NCI-H1417 (cell line): ENCODE data around the gene SLCO2A1.

Source experiments
- DNase-seq, 3 experiments: peaks; one replicate each; lab custom pipeline; 2025; lab: John Stamatoyannopoulos, UW

Gene SLCO2A1

DNA sequence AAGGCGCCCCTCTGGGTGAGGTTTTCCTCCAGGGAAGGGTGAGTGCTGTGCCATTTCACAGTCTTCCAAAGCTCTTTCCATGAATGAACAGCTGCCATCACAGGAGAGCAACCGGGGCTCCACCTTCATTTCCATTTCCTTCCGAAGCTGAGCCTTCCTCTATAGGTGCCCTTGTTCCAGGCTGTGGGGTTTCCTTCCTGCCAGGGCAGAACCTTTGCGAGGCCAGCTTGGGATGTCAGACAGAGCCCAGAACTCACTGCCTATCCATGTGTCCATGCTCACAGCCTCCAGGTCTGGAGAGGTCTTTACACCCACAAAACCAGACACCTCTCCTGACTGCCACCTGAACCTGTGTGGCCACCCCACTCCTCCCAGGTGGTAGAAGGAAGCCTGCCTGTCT lies 49.2 kb downstream of the SLCO2A1 start:
- DNase-seq, result no peak

DNA sequence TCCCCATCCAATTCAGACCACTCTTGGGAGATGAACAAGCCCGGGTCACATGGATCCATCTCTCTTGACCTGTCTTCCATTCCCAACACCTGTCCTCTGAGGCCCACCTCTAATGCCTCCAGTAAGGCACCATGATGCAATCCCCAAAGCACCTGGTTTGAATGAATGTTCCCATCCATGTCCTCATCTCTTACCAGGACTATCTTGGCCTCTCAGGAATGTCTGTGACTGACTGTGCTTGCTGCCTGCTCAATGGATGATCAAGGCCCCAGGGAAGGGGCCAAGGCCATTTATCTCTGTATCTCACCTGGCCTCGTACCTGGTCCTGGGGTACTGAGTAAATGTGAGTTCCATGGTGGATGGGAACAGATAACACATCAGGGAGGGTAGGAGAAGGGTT lies 49.7 kb downstream of the SLCO2A1 start:
- no peak for DNase-seq

DNA sequence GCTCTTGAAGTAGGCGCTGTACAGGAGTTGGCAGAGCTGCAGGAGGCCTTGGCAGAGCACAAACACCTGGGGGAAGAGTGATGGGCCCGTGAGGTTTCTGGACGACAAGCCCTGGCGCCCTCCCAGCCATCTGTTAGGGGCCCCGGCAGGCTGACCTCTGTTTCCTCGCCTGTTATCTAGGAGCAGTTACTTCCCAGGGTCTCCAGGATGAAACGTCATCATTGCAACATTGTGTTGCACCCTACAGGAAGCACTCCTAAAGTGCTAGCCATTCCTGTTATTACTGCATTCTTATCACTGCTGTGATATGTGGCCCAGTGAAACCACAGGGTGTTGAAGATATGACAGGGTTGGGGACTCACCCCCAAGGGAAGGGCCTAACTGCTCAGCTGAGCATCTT lies 50.2 kb downstream of the SLCO2A1 start:
- DNase-seq, result no peak

DNA sequence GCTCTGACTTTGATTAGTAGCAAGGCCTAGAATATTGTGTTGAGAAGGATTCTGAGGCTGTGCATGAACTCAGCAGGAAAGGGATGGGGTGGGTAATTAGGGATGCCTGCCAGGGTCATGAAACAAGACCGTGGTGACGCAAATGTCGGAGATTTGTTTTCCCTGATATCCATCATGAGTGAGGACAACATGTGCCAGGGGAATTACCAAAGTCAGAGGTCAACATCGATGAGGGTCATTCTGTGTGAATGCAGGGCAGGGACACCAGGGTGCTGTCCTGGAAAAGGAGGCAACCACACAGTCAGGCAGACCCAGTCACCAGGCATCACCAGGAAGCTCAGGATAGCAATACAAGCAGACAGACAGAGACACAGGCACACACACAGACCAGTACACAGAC lies 52.2 kb downstream of the SLCO2A1 start:
- no peak for DNase-seq

DNA sequence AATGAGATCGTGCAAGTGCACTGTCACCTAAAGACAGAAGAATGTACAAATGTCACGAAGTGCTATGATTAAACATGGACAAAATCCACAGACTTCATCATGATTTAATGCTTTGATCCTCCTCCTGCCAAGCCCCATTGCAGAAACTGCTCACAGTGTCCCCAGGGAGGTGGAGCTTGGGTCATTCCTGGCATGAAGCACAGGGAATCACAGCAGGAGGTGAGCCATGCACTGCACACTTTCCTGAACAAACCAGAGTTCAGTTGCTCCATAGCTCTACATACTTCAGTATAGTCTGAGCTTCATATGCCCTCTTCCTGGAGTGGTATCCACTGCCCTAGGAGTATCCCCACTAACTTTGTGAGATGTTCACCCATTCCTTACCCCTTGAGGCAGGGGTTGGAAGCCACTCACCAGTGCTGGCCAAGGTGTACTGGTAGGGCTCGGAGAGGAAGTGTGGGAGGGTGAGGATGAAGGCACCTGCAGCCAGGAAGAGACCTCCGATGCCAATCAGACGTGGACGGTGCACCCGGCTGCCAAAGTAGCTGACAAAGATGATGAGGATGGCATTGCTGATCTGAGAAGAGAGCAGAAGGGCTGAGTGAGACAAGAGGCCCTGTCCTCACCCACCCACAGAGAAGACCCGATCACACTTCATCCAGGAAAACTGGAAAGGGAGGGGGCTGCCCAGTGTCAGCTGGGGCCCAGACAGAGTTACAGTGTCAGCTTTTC lies 56.3 kb downstream of the SLCO2A1 start:
- no peak for DNase-seq

DNA sequence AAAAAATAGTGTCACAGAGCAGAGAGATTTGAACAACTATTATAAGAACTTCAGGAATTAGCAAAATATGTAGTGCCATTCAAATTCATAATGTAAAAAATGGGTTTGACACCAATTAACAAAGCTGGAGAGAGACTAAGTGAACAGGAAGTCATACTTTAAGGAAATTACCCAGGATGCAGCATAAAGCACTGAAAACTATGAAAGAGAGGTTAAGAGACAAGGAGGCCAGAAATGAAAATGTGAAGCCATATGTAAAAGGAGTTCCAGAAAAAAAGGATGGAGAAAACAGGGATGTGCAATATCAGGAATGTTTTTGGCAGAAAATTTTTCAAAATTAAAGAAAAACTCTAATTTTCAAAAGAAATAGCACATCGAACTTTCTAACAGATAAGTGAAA lies 57.6 kb downstream of the SLCO2A1 start:
- no peak for DNase-seq

DNA sequence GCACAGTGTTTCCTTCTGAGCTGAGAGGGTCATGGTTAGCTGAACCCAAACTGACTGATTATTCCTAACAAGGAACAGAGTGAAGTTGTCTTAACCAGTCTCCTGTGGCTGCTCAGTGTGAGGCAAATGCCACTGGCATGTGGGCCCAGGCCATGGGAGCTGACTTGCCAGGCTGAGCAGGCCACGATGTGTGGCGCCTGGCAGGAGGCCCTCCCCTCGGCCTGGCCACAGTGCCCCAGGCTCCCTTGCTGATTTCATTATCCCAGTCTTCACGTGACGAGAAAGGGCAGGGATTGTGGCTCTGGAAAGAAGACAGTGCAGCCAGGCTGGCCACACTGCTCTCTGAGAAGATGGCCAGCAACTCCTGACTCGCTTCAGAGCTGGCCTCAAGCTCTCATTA lies 58.8 kb downstream of the SLCO2A1 start:
- DNase-seq, result no peak

DNA sequence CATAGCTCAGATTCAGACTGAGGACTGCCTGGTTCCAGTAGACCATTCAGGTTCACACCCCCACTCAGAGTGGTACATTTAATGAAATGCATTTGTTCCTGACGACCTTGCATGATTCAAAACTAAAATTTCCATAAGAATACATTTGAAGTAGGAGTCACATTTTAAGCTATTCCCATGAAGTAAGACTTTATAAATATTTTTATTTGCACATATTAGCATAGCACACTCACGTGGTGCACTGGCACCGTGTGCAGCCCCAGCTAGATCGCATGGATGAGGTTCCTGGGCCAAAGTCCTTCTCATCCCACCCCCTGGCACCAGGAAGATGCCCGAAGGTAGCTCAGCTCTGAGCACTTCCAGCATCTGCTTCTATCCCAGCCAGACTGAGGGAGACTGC lies 59.4 kb downstream of the SLCO2A1 start:
- DNase-seq, result no peak

DNA sequence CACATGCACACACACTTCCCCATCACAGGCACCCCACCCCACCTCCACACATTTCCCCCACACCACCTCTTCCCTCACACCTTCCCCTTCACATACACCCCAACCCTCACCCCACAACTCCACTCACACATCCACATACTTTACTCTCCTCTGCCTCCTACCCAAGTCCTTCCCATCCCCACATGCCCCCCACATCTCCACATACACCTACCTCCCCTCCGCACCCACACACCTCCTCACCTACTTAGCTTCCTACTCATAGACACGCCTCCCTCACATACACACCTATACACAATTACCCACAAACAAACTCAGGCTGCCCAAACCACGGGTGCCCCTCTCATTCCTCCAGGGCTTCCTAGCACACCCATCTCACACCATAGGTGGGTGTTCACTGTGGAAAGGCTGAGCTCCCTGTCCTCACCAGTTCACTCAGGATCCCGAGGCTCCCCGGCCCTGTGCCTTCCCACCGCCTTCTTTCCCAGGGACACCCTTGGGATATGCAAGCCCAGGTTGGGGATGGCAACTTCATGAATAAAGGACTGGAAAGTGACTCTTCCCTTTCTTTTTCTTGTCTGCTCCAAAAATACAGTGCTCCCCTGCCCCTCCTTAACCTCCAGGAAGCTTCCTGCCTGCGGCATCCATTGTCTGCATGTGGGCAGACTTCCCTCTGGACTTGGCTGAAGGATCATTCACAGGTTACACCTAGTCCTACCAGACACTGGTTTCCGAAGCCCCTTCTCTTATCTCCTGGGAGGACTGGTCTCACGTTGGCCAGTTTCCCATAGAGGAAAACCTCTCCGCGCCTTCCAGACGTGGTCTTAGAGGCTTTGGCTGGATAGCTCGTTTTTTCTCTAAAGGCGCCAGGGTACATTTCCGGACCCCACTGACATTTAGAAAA lies 61.5 kb downstream of the SLCO2A1 start:
- DNase-seq, result no peak

DNA sequence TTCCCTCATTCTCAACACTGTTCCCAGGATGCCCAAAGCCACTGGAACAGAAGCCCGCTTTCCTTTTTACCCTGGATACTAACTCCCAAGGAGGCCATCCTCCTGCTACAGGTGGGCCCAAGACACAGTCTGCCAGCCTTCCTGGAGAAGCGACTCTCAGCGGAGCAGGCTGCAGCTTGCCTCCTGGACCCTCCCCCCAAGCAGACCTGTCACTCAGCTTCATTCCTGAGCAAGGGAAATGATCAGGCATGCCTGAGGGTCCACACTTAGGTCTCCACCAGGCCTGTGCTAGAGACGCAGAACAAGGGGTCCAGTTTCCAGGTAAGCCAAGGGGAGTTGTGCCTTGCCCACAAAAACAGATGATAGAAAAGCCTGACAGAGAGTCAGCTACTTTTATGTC lies 62.8 kb downstream of the SLCO2A1 start:
- DNase-seq, result no peak

DNA sequence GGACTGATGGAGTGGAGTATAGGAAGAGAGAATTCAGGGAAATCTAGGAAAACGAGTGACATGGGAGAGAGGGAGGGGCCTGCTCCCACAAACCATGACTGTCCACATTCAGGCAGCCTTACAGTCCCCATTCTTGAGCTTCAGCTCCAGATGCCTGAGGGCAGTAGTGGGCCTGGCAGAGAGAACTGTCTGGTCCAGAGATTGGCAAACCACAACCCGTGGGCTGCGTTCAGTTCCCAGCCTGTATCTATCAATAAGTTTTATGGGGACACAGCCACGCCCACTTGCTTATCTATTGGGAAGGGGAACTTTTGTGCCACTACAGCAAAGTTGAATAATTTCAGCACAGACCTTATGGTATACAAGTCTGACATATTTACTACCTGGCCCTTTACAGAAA lies 63.8 kb downstream of the SLCO2A1 start:
- DNase-seq, result no peak

DNA sequence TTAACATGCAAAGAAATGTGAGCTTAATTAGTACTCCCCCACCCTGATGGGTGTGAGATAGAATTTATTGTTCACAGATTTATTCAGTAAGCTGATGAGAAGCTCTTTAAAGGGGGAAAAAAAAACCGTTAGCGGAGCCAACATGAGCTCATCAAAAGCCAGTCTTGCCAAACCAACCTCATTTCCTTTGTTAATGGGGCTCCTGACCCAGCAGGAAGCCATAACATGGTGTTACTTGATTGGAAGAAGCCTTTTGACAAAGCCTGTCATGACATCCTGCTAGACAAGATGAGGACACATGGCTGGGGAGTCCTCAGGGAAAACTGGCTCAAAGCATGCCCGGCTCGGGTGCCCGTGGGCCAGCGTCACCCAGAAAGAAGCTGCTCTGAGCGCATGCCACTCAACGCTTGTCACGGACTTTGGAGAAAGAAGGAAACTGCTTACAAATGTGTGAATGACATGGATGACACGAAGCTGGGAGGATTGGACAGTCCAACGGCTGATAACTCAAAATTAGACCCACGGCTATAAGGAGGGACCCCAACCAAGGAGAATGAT lies 64.6 kb downstream of the SLCO2A1 start:
- DNase-seq, result no peak

DNA sequence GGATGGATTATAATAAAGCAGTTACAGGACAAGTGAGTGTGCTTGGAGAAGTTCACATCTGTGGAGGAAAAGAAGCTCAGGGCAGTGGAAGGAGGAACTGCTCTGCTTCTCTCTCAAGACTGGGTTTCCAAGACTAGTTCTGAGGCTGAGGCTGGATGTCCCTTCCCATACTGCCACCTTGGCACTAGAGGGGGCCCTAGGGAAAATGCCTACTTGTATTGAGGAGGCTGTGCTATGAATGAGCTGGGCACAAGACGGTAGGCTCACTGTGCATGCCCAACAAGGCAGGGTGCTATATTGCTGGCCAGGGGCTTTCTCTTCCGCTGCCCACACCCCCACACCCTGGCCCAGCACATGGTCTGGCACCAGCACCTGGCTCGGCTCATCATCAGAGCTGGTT lies 65.2 kb downstream of the SLCO2A1 start:
- no peak for DNase-seq

DNA sequence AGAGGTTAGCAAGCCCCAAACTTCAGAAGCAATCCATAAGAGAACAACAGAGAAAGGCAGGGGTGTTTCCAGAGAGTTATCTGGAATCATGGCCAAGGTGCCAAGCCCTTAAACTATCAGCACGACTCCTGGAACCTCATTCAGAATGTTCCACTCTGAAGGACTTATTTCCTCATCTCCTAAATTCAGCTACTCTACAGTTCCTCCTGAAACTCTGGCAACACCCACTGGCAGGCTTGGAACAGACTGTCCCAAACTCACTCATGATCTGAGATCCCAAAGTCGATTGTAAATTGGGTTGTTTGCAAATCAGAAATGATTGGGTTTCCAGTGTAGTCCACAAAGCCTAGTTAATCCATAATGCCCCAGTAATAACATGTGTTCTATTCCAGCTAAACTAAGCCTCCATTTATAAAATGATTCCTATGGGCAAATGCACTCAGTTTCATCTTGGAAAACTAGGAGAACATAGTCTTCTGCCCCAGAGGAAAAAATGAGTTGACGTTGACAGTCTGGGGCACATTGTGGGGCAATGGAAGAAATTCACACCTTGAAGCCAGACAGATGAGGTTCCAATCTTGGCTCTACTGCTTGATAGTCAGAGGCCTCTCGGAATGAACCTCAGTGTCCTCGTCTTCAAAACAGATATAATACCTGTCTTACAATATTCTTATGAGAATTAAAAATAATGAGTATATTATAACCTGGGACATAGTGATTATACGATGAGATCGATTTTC lies 65.9 kb downstream of the SLCO2A1 start:
- no peak for DNase-seq

DNA sequence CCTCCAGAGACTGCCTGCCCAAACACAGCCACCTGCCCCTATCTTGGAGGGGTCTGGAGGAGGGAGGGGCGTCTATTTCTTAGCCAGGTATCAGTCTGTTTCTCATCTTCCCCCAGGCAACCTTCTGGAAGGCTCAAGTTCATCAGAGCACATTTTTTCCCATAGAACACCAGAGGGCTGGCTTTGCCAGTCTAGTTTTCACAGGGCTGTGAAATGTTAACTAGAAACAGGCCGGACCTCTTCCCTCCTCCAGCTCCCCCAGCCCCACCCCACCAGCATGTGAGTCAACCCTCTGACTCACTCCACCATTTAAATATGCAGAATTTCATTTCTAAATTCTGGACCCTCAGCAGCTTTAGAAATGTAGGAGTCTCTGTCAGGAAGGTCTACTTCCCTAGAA lies 66.9 kb downstream of the SLCO2A1 start:
- no peak for DNase-seq

DNA sequence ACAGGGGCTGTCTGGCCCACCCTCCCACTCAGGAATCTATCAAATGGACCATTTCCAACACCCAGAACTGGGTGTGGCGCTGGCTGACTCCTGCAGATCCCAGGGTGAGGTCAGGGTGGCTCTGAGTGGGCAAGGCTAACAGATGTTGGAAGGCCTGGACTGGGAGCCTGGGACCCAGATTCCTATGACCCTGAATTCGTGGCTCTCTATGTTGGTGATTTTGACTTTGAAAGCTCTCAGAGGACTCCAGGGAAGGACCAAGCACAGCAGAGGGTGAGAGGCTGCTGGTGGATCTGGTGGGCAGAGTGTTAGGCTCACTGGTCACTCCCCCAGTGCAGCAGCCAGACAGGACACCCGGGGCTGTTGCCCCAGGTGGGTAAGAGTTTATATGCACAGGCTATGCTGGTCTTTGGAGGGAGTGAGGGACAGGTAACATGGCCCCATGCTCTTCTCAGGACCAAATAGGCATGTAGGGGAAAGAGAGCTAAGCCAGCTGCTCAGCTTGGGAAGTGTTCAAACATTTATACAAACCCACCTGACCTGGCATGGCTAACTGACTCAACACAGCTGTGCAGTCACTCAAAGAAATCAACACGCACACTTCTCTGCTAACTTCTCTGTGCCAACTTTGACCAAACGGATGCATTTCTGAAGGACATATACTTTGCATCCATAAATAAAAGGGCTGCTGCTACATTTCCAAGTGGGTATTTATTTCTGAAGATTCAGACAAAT lies 71.5 kb downstream of the SLCO2A1 start:
- DNase-seq, result no peak

DNA sequence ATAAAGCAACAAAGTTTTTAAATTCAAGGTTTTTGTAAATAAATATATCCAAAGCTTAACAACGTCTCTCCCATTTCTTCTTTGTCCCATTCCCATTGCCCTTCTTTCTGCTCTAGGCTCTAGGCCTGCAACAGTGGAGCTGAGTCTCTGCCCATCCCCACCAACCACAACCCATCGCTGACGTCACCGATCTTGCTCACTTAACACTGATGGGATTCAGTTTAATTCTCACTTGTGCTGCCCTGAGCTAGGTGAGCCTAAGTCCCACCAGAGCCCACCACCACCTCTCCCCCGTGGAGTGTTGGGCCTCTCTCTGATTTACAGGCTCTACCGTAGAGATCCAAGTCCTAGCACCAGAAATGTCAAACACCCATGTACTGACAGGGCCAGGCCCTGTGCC lies 72.7 kb downstream of the SLCO2A1 start:
- no peak for DNase-seq

DNA sequence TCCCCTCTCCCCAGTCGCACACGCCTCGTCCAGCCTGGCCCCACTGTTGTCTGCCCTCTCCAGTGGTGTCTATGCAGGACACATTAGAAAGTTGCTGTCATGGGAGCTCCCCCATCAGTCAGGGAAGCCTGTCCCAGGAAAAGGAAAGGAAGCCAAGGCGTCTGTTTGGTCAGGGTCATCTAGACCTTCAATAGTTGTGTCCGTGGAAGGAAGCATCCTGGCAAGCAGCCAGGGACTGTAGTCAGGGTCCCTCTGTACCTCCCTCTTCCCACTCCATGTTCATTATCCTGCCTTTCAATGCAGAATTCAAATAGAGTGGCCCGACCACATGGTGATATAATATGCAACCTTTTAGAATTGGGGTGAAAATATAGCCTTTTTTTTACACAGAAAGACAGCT lies 73.4 kb downstream of the SLCO2A1 start:
- peak in 2 of 3 experiments; percentile 16 to 59 for DNase-seq

DNA sequence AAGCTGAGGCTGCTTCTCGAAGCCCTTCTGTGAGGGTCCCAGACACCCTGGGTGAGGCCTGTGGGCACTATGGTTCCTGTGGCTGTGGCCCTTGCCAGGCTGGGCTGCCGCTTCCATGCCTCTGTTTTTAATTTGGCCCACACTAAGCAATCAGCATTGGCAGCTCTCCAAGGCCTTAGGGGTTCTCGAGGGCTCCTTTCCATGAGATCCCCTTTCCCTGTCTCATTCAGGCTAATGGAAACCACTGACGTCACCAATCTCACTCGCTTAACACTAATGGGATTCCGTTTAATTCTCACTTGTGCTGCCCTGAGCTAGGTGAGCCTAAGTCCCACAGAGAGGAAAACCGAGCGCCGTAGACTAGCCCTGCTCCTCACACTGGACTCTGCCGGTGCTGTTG lies 73.8 kb downstream of the SLCO2A1 start:
- DNase-seq, result peak in 2 of 3 experiments; percentile 19 to 43

DNA sequence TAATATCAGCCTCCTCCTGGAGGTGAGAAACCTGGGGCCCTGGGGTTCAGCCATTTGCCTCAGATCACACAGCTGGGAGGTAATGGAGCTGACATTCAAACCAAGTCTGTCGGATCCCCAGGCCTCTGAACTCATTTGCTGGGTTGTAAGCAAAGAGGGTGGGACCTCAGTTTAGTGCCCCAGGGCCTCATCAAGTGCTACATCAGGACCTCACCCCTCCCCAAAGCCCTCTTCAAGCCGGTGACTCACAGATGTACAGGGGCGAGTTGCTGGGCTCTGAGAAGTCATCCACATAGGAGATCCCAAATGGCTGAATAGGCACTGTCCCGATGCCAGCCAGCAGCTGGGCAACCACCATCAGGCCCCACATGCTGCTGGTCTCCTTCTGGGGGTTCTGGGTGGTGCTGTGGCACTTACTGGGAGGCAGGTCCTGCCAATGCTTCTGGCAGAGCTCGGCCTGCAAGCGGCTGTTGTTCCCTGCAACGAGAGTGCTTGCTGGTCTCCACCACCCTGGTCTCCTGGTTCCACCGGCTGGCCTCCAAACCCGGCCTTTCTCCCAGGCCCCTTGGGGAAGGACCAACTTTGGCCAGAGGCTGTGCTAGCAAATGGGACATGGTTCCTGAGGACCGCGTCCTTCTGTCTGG lies 74.9 kb downstream of the SLCO2A1 start:
- no peak for DNase-seq

DNA sequence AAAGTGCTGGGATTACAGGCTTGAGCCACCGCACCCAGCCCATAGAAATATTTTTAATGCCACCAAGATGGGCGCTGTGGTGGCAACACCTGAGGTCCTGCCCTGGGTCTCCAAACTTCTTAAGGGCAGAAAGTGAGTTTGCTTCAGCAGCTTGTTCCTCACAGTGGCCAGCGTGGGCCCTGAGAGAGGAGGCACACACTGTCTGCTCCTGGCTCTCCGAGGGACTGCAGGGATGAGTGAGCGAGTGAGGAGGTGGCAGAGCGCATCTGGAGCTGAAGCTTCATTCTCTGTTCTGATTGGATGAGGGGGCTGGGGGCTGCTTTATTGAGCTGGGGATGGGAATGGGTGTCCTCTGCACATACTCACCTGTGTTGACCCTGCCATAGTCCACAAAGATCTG lies 76.4 kb downstream of the SLCO2A1 start:
- no peak for DNase-seq
